SK-N-MC (cell line): Measurements from ENCODE around the gene TPX2.

Experiments
- EZH2 ChIP-seq: fragments of 200-600 bp; sonication (generic); IDR thresholded peaks from one replicate; pipeline ENCODE4 v1.6.1; 2017; ENCODE audit warnings: antibody characterized with exemption
- FOXP2 ChIP-seq: optimal IDR thresholded peaks from 2 replicates; pipeline ENCODE3; 2011; ENCODE audit warnings: mild to moderate bottlenecking, moderate library complexity; ENCODE audit not compliant: insufficient read depth; ENCODE audit errors: extremely low read length, control extremely low read depth
- POLR2AphosphoS5 ChIP-seq: IDR thresholded peaks from 2 replicates; pipeline ENCODE4 v1.6.1; 2012; ENCODE audit warnings: mild to moderate bottlenecking, low read depth, low read length, borderline replicate concordance

DNA sequence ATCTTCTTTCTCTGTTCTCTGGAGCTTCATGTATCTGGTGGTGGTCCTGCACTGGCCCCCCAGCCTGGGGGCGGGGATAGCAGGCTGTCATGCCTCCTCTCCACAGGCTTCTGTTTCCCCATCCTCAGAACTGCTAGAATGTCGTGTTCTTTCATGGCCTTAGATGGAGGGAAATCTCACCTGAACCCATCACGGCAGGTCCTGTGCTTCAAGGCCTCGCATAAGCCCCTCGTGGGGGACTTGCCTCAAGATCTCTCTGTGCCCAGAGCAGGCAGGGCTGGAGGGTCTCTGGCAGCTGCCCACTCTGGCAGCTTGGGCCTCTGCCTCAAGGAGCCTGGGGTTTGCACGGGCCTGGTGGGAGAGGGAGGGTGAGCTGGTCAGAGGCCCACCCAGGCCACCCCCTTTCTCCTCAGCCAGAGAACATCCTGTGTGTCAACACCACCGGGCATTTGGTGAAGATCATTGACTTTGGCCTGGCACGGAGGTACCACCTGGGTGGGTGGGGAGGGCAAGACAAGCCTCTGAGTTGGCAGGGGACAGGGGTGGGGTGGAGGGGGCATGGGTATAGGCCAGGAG is 91.4 kb downstream of the TPX2 start:
- TF ChIP-seq EZH2: no peak
- TF ChIP-seq POLR2AphosphoS5: no peak
- no peak for TF ChIP-seq FOXP2
